T-helper 1 cell treated with Interleukin-12 subunit alpha and Interleukin-12 subunit beta and Interleukin-4 antibody, amounts not matched to agents 30 μg/mL and 1 μg/mL, for 36 hours (primary cell): ENCODE results near the gene GJA10.
"Not testable (repeated sequence)": the region's sequence is repeated elsewhere in the genome, so short reads cannot be mapped to it uniquely, and the experiment has no call there.

Source experiments
- H3K27ac Mint-ChIP-seq: one replicate; pipeline ENCODE4 v1.8.0; 2021; ENCODE audit warnings: mild to moderate bottlenecking, mixed read lengths
- H3K27me3 Mint-ChIP-seq: one replicate; pipeline ENCODE4 v1.8.0; 2021; ENCODE audit warnings: low read depth, mixed read lengths
- H3K36me3 Mint-ChIP-seq: one replicate; pipeline ENCODE4 v1.8.0; 2021; ENCODE audit warnings: low read depth, mixed read lengths
- H3K4me1 Mint-ChIP-seq: one replicate; pipeline ENCODE4 v1.8.0; 2021; ENCODE audit warnings: low read depth, mixed read lengths
- H3K4me3 Mint-ChIP-seq: one replicate; pipeline ENCODE4 v1.8.0; 2021; ENCODE audit warnings: mild to moderate bottlenecking, moderate library complexity, mixed read lengths
- H3K9me3 Mint-ChIP-seq: one replicate; pipeline ENCODE4 v1.8.0; 2021; ENCODE audit warnings: mixed read lengths

GJA10 gene

DNA sequence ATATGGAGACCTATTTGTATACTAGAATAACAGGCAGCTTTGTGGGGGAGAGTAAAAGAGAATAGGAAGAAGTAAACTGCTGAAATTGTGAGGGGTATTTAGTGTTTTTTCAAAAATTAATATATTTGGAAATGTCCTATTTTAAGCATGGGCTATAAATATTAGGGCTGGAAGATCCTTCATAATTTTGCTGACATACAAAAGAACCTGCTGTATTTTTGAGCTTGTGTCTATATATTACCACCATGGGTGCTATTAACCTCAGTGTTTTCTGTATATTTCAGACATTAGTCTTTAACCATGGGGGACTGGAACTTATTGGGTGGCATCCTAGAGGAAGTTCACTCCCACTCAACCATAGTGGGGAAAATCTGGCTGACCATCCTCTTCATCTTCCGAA lies at the start of gene GJA10:
GJA10 (plus strand) TSS at position 301 of the 400 bp plus-strand sequence; CDS start at position 301, 0 bp downstream.
- Mint-ChIP-seq H3K4me1 (peaks cover 4% of the 10 kb centered on the region), H3K27ac (no peak within 1 kb of the TSS), H3K9me3 (no peaks in the 10 kb centered on the region), H3K27me3 (peaks cover 36% of the 10 kb centered on the region), H3K4me3 (no peak within 1 kb of the TSS), H3K36me3 (no peaks in the 10 kb centered on the region)

DNA sequence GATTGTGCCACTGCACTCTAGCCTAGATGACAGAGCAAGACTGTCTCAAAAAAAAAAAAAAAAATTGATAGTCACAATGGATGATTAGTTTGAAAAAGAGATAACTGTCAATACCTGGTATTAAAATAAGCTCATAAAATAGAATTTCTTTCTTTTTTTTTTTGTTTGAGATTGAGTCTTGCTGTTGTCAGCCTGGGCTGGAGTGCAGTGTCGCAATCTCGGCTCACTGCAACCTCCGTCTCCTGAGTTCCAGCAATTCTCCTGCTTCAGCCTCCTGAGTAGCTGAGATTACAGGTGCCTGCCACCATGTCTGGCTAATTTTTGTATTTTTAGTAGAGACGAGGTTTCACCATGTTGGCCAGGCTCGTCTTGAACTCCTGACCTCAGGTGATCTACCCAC lies 46.8 kb upstream of the GJA10 start:
- not testable (repeated sequence) for H3K9me3 Mint-ChIP-seq, H3K27ac Mint-ChIP-seq

DNA sequence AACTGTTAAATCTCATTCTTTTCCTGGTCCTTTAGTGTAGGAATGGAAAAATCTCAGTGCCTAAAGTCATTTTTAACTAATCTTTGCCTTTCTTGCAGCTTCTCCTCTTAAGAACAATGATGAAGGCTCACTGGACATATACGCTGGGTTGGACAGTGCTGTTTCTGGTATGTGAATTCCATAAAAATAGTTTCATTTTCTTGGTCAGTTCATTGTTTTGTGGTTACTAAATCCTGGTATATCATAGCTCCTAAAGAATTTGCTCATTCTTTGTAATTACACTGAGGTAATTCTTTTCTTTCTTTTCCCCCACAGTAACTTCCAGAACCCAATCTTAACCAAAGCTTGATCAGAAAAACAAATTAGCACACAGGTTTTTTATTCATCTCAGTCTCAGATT lies 41.2 kb upstream of the GJA10 start:
- Mint-ChIP-seq H3K4me3 (no peak overlapping the region), H3K27ac (no peak overlapping the region), H3K36me3 (peaks cover 26% of the 10 kb centered on the region), H3K9me3 (no peaks in the 10 kb centered on the region), H3K4me1 (peaks cover 2% of the 10 kb centered on the region), H3K27me3 (no peaks in the 10 kb centered on the region)

More for the DNA sequence above, 46.8 kb upstream of the GJA10 start:
- not testable (repeated sequence) for H3K4me1 Mint-ChIP-seq, H3K4me3 Mint-ChIP-seq, H3K27me3 Mint-ChIP-seq
- H3K36me3 Mint-ChIP-seq = peaks cover 12% of the 10 kb centered on the region

DNA sequence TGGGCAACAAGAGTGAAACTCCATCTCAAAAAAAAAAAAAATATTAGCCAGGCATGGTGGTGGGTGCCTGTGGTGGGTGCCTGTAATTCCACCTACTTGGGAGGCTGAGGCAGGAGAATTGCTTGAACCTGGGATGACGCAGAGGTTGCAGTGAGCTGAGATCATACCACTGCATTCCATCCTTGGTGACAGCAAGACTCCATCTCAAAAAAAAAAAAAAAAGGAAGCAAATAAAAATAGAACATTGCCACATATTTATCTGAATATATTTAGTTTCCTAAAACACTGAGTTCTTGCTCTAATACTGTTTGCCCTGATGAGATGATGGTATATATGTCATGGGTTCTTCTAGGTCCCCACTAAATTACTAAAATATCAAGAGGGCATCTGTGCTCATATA lies 36.2 kb upstream of the GJA10 start:
- peaks cover 9% of the 10 kb centered on the region for H3K9me3 Mint-ChIP-seq
- peaks cover 47% of the 10 kb centered on the region for H3K36me3 Mint-ChIP-seq
- H3K4me3 Mint-ChIP-seq = no peak overlapping the region
- H3K27me3 Mint-ChIP-seq = no peaks in the 10 kb centered on the region
- H3K4me1 Mint-ChIP-seq = peaks cover 21% of the 10 kb centered on the region
- H3K27ac Mint-ChIP-seq = no peak overlapping the region

DNA sequence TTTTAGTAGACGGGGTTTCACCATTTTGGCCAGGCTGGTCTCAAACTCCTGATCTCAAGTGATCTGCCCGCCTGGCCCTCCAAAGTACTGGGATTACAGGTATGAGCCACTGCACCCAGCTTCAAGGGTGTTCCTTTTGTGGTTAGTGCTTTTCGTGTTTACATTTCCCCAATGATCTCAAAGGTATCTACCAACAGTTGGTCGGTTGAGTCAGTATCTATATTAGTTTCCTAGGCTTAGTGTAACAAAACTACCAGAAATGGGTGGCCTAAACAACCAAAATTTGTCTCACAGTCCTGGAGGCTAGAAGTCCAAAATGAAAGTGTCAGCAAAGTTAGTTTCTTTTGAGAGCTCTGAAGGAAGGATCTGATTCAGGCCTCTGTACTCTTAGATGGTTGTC lies 34.5 kb upstream of the GJA10 start:
- Mint-ChIP-seq H3K27me3 (no peaks in the 10 kb centered on the region), H3K27ac (peak overlapping the region; percentile 74), H3K4me1 (peaks cover 23% of the 10 kb centered on the region), H3K36me3 (peaks cover 54% of the 10 kb centered on the region), H3K4me3 (peak overlapping the region; percentile 19), H3K9me3 (peaks cover 9% of the 10 kb centered on the region)

DNA sequence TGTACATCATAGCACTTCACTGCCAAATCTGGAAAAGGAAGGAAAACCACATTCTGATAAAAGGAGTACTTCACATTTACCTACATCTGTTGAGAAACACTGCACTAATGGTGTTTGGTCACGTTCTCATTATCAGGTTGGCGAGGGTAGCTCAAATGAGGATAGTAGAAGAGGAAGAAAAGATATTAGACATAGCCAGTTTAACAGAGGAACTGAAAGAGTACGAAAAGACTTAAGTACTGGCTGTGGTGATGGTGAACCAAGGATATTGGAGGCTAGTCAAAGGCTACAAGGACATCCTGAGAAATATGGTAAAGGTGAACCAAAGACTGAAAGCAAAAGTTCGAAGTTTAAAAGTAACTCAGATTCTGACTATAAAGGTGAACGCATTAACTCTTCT lies 32.0 kb upstream of the GJA10 start:
- Mint-ChIP-seq H3K9me3 (peaks cover 9% of the 10 kb centered on the region), H3K4me1 (peaks cover 23% of the 10 kb centered on the region), H3K4me3 (no peak overlapping the region), H3K27me3 (no peaks in the 10 kb centered on the region), H3K36me3 (peaks cover 56% of the 10 kb centered on the region), H3K27ac (no peak overlapping the region)

DNA sequence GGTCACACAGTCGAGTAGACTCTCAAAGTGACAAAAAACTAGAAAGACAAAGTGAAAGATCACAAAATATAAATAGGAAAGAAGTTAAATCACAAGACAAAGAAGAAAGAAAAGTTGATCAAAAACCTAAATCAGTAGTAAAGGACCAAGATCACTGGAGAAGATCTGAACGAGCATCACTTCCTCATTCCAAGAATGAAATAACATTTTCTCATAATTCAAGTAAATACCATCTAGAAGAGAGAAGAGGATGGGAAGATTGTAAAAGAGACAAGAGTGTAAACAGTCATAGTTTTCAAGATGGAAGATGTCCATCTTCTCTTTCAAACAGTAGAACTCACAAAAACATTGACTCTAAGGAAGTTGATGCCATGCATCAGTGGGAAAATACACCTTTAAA lies 31.6 kb upstream of the GJA10 start:
- Mint-ChIP-seq H3K4me1 (peaks cover 23% of the 10 kb centered on the region), H3K27ac (peak overlapping the region; percentile 2), H3K9me3 (peaks cover 9% of the 10 kb centered on the region), H3K27me3 (no peaks in the 10 kb centered on the region), H3K4me3 (no peak overlapping the region), H3K36me3 (peaks cover 60% of the 10 kb centered on the region)

DNA sequence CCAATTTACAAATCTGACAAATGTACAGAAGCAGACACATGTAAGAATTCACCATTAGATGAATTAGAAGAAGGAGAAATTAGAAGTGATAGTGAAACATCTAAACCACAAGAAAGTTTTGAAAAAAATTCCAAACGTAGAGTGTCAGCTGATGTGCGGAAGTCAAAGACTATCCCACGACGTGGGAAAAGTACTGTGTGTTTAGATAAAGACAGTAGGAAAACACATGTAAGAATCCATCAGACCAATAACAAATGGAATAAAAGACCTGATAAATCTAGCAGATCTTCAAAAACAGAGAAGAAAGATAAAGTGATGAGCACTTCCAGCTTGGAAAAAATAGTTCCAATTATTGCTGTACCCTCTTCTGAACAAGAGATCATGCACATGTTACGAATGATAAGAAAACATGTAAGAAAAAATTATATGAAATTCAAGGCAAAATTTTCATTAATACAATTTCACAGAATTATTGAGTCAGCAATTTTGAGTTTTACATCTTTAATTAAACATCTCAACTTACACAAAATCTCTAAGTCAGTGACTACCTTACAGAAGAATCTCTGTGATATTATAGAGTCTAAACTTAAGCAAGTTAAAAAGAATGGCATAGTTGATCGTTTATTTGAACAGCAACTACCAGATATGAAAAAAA lies 28.1 kb upstream of the GJA10 start:
- Mint-ChIP-seq H3K4me3 (no peak overlapping the region), H3K36me3 (peaks cover 58% of the 10 kb centered on the region), H3K27ac (no peak overlapping the region), H3K9me3 (peaks cover 9% of the 10 kb centered on the region), H3K4me1 (peaks cover 15% of the 10 kb centered on the region), H3K27me3 (no peaks in the 10 kb centered on the region)

DNA sequence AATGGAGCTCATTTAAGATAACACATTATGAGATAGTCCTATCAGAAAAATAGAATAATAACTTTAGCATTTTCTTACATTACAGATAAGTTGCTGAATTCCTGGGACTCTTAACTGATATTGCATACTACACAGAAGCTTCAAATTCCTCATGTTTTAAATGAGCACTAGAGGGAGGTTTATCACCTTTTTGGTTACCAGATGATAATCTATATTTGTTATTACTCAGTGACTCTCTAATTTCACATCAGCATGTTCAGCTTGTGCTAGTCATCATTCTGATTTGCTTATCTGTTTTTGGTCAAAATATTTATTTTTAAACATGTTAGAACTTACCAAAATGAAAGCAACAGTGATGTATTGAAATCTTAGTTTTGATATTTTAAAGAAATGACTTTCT lies 20.5 kb upstream of the GJA10 start:
- Mint-ChIP-seq H3K4me3 (no peak overlapping the region), H3K36me3 (peaks cover 19% of the 10 kb centered on the region), H3K4me1 (peaks cover 3% of the 10 kb centered on the region), H3K27me3 (no peaks in the 10 kb centered on the region), H3K27ac (no peak overlapping the region), H3K9me3 (no peaks in the 10 kb centered on the region)

DNA sequence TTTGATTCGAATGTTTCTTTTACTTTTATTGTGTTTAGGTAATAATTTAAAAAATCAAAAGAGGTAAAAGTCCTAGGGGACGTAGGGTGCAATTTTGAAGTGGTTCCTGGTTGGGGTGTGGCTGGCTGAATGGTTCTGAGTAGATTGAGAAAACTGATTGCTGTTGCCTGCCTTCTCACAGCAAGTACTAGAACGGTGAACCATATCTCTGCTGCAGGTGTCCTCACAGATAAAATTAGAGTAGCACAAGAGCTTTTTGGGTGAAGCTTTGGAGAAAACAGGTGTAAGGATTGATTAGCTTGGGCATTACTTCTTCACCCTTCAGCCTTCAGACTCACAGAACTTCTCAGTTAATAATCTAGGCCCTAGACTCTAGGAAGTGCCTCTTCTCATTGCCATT lies 19.8 kb upstream of the GJA10 start:
- Mint-ChIP-seq H3K9me3 (no peaks in the 10 kb centered on the region), H3K4me3 (no peak overlapping the region), H3K27me3 (no peaks in the 10 kb centered on the region), H3K36me3 (peaks cover 18% of the 10 kb centered on the region), H3K4me1 (peaks cover 3% of the 10 kb centered on the region), H3K27ac (no peak overlapping the region)

DNA sequence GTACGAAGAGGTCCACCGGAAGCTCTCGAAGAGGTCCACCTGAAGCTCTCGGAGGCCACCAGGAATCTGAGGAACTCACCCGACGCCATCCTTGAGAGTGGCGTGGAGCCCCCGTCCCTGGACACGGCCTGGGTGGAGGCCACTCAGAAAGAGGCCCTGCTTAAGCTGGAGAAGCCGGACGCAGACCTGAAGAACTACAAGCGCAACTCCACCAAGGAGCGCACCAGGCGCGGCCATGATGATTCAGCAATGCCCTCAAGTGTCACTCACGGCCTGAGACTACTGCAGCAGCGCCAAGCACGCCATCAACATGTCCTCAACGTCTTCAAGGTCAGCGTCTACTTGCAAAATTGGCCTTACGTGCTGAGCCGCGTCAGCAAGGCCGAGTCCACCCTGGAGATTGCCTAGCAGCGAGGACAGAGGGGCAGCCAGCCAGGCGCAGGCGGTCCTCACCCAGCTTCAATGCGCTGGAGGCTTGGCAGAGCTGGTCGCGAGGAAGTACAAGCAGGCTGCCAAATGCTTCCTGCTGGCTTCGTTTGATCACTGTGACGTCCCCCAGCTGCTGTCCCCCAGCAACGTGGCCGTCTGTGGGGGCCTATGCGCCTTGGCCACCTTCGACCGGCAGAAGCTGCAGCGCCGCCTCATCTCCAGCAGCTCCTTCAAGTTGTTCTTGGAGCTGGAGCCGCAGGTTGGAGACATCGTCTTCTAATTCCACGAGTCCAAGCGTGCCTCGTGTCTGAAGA lies 7.7 kb upstream of the GJA10 start:
- H3K36me3 Mint-ChIP-seq = no peaks in the 10 kb centered on the region
- H3K27ac Mint-ChIP-seq = no peak overlapping the region
- no peaks in the 10 kb centered on the region for H3K9me3 Mint-ChIP-seq
- H3K27me3 Mint-ChIP-seq = peaks cover 19% of the 10 kb centered on the region
- H3K4me3 Mint-ChIP-seq = no peak overlapping the region
- H3K4me1 Mint-ChIP-seq = peaks cover 7% of the 10 kb centered on the region

DNA sequence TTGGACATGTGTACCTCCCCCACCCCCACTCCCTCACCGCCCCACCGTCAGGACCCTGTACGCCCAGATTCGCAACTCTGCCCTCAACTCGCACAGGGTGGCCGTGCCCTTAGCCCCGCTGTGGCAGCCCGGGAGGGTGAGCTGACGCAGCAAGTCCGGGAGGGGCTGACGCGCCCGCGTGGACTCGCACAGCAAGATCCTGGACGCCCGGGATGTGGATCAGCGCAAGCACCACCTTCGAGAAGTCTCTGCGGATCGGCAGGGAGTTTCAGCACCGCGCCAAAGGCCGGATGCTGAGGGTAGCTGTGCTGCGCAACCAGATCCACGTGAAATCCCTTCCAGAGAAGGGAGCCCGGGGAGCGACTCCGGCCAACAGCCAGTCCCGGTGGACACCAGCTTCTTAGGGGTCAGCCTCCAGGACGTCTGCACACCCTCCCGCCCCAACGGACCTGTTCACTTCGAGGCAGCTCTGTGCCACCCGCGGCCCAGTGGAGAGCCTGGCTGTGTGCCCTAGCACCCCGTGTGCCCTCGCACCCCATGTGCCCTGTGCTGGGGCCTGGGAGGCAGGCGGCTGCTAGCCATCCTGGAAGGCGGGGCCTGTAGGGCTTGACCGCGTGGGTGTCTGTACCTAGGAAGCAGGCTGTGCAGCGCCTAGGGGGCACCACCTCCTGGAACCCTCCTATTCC lies 6.7 kb upstream of the GJA10 start:
- no peaks in the 10 kb centered on the region for H3K36me3 Mint-ChIP-seq
- H3K9me3 Mint-ChIP-seq = no peaks in the 10 kb centered on the region

DNA sequence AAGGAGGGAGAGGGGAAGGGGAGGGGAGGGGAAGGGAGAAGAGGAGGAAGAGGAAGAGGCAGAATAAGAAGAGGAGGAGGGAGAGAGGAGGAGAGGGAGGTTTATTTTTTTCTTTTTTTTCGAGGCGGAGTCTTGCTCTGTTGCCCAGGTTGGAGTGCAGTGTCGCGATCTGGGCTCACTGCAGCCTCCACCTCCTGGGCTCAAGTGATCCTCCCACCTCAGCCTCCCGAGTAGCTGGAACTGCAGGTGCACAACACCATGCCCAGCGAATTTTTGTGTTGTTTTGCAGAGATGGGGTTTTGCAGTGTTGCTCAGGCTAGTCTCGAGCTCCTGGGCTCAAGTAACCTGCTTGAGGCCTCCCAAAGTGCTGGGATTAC lies 6.1 kb upstream of the GJA10 start:
- no peaks in the 10 kb centered on the region for H3K9me3 Mint-ChIP-seq
- no peak overlapping the region for H3K4me3 Mint-ChIP-seq
- peaks cover 9% of the 10 kb centered on the region for H3K4me1 Mint-ChIP-seq
- peaks cover 26% of the 10 kb centered on the region for H3K27me3 Mint-ChIP-seq
- no peak overlapping the region for H3K27ac Mint-ChIP-seq
- H3K36me3 Mint-ChIP-seq = no peaks in the 10 kb centered on the region

More for the DNA sequence above, 6.7 kb upstream of the GJA10 start:
- Mint-ChIP-seq H3K4me3 (no peak overlapping the region), H3K27me3 (peaks cover 23% of the 10 kb centered on the region), H3K4me1 (peaks cover 9% of the 10 kb centered on the region), H3K27ac (no peak overlapping the region)

DNA sequence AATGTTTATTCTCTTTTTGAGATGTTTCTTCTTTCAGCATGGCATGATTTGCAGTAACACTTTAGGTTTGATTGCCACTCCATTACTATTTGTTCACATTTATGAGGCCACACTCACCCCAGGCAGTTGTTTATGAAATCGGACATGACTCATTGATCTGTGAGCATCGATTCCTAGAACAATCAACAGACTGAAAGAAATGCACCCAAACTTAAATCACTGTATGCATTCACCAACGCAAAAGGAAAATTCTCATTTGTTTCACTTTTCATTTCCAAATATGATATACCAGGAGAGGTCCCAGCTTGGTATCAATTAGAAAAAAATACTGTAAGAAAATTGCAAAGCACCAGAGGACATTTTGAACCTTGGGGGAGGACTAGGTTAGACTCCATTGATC lies 5.4 kb upstream of the GJA10 start:
- H3K4me1 Mint-ChIP-seq = peaks cover 9% of the 10 kb centered on the region
- no peak overlapping the region for H3K4me3 Mint-ChIP-seq
- no peaks in the 10 kb centered on the region for H3K9me3 Mint-ChIP-seq
- H3K27ac Mint-ChIP-seq = no peak overlapping the region
- peaks cover 31% of the 10 kb centered on the region for H3K27me3 Mint-ChIP-seq
- no peaks in the 10 kb centered on the region for H3K36me3 Mint-ChIP-seq
